HG02571 (cell line): Measurements from ENCODE around the gene BRD3OS.

Source experiments
- ATAC-seq: cut with Tn5 transposase; IDR thresholded peaks from one replicate; pipeline ENCODE4 v1.9.1; 2021; ENCODE audit warnings: mild to moderate bottlenecking, moderate library complexity; ENCODE audit not compliant: unreplicated experiment

BRD3OS gene

GRCh38 chr9:134003237-134003636 is 22.0 kb upstream of the BRD3OS start:
- ATAC-seq: no peak

GRCh38 chr9:134004131-134004873 is 21.0 kb upstream of the BRD3OS start:
- ATAC-seq: no peak

- no peak for ATAC-seq
Measured at GRCh38 chr9:134004881-134005280, 20.4 kb upstream of the BRD3OS start.

- ATAC-seq: no peak
Measured at GRCh38 chr9:134005381-134005780, 19.9 kb upstream of the BRD3OS start.

- no peak for ATAC-seq
Measured at GRCh38 chr9:134007150-134007549, 18.1 kb upstream of the BRD3OS start.

- no peak for ATAC-seq
Measured at GRCh38 chr9:134007571-134007970, 17.7 kb upstream of the BRD3OS start.

- ATAC-seq: no peak
Measured at GRCh38 chr9:134010310-134011173, 14.7 kb upstream of the BRD3OS start.

GRCh38 chr9:134011401-134011800 is 13.9 kb upstream of the BRD3OS start:
- ATAC-seq: no peak

- no peak for ATAC-seq
Measured at GRCh38 chr9:134014946-134015345, 10.3 kb upstream of the BRD3OS start.

- ATAC-seq: no peak
Measured at GRCh38 chr9:134024214-134024792, 978 bp upstream of the BRD3OS start.

GRCh38 chr9:134025606-134026541 is 593 bp downstream of the BRD3OS start:
- ATAC-seq: peak; percentile 31

- no peak for ATAC-seq
Measured at GRCh38 chr9:134026581-134026980, 1.3 kb downstream of the BRD3OS start.

GRCh38 chr9:134026981-134027380 is 1.7 kb downstream of the BRD3OS start:
- no peak for ATAC-seq

- no peak for ATAC-seq
Measured at GRCh38 chr9:134027561-134027960, 2.3 kb downstream of the BRD3OS start.

- no peak for ATAC-seq
Measured at GRCh38 chr9:134028076-134028475, 2.8 kb downstream of the BRD3OS start.

- ATAC-seq: no peak
Measured at GRCh38 chr9:134028575-134029247, 3.4 kb downstream of the BRD3OS start.

GRCh38 chr9:134029248-134030226 is 4.3 kb downstream of the BRD3OS start:
- no peak for ATAC-seq

GRCh38 chr9:134030821-134031470 is 5.7 kb downstream of the BRD3OS start:
- no peak for ATAC-seq
